Upper lobe of left lung (tissue), 6 donors: Measurements from ENCODE around the gene TMEM229B. TPM values are rescaled to one million over a fixed set of nuclear protein-coding genes. Genes with fewer than 3 reads are reported as not detected.

Experiments used
- ATAC-seq, 2 donors: fragments of 200-7000 bp; cut with Tn5 transposase; one replicate each; pipeline ENCODE4 v1.9.1; 2022; ENCODE audit warnings: mild to moderate bottlenecking in 2 of 2, moderate library complexity in 2 of 2; ENCODE audit not compliant: low FRiP score in 2 of 2
- DNase-seq, 2 donors: peaks; one replicate each; pipeline ENCODE4 v3.0.0-alpha.2; 2019 to 2020
- H3K27ac ChIP-seq, 4 donors: fragments of 200-600 bp; sonication (generic); one replicate each; pipeline ENCODE4 v1.5.1; 2016 to 2019
- H3K27me3 ChIP-seq, 4 donors: fragments of 200-600 bp; sonication (generic); one replicate each; pipeline ENCODE4 v1.5.1; 2017 to 2019
- H3K36me3 ChIP-seq, 4 donors: fragments of 200-600 bp; sonication (generic); one replicate each; pipeline ENCODE4 v1.5.1; 2016 to 2019
- H3K4me1 ChIP-seq, 4 donors: fragments of 200-600 bp; sonication (generic); one replicate each; pipeline ENCODE4 v1.5.1; 2018 to 2019
- H3K4me3 ChIP-seq, 4 donors: fragments of 200-600 bp; sonication (generic); one replicate each; pipeline ENCODE4 v1.5.1; 2017 to 2019; ENCODE audit warnings: mild to moderate bottlenecking in 2 of 4, moderate library complexity in 1 of 4
- H3K9me3 ChIP-seq, 4 donors: fragments of 200-600 bp; sonication (generic); one replicate each; pipeline ENCODE4 v1.5.1; 2018 to 2019
- EP300 ChIP-seq, 4 donors: sonication (generic); formaldehyde crosslinking; IDR thresholded peaks; one replicate each; pipeline ENCODE4 v1.5.1; 2017; ENCODE audit warnings: antibody characterized with exemption in 4 of 4, control low read depth in 2 of 4
- POLR2A ChIP-seq, 4 donors: fragments of 450-650 bp; IDR thresholded peaks; one replicate each; pipeline ENCODE4 v1.5.1; 2016 to 2017; ENCODE audit warnings: antibody characterized with exemption in 4 of 4, mild to moderate bottlenecking in 2 of 4
- POLR2AphosphoS5 ChIP-seq, 2 donors: sonication (generic); formaldehyde crosslinking; IDR thresholded peaks; one replicate each; pipeline ENCODE4 v1.5.1; 2017; ENCODE audit warnings: antibody characterized with exemption in 2 of 2
- WGBS, 2 donors: methylation state at CpG; one replicate each; pipeline ENCODE4 v1.1.5; 2017 to 2018; 5-methylcytosine and 5-hydroxymethylcytosine counted together
- total RNA-seq, 6 donors: library from RNA; depleted of rRNA in 4 of 6; stranded (reverse); fragments of >200 nt in 4 of 6; gene quantifications; one replicate each; pipeline versions ENCODE4 v1.1.0 to v1.2.1, GENCODE V29; 2016 to 2021
- TF ChIP-seq, protein P1 (sequence below), 6 experiments: fragments of 450-650 bp in 4 of 6; fragments of 200-600 bp in 2 of 6; sonication (generic) in 2 of 6; IDR thresholded peaks; one replicate each; pipeline ENCODE4 v1.5.1; 2016 to 2019; ENCODE audit warnings: antibody characterized with exemption in 6 of 6
- donor health status: DM: no; HTN: no; CAD: no; lungs with moderate emphysema.
- donor health status: DM: no; HTN: yes; CAD: no; lungs with severe emphysema.

Gene TMEM229B
- total RNA-seq, 6 donors from 2014 or later = 2.1 to 8.5 (median 5.4) TPM

DNA sequence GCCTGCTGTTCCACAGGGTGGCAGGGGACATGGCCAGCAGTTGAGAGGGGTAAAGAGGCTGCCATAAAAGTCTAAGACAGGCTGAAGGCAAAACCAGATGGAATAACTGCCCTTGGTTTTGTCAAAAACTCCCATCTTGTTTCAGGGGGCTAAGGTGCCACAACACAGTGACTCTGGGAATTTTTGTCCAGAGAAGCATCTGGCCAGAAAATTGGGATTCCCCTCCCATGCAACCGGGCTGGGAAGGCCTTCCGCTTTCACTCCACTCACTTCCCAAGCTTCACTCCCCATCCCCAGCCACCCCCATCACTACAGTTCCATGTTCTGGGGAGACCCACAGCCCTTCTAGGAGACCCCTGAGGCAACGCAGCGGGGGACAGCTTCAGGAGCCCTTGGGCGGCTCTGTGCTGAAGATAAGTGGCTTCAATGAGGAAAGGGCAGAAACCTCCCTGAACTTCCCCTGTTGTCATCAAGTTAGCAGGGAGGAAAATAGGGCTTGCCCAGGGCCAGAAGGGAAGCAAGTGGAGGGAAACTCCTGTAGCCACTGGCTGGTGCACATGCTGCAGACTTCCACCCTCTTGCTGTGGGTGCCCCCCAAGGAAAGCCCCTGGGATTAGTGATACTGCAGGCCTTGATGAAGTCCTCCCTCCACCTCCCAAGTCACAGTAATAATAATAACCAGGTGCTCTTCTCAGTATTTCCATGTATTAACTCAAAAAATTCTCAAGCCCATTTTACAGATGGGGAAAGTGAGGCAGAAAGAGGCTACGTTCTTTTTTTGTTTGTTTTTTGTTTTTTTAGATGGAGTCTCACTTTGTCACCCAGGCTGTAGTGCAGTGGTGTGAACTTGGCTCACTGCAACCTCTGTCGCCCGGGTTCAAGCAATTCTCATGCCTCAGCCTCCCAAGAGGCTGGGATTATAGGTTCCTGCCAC, 6.0 kb downstream of the TMEM229B start:
- Histone ChIP-seq H3K4me3 (no peak overlapping the region), H3K27ac (no peak overlapping the region), H3K27me3 (no peaks in the 10 kb centered on the region), H3K4me1 (peaks cover 0 to 4% (median 1%) of the 10 kb centered on the region in 4 donors), H3K9me3 (no peaks in the 10 kb centered on the region), H3K36me3 (peaks cover 0 to 3% (median 0%) of the 10 kb centered on the region in 4 donors)
- TF ChIP-seq POLR2A (IDR thresholded peaks at IDR 0.05) (no peak), POLR2AphosphoS5 (IDR thresholded peaks at IDR 0.05) (no peak), EP300 (IDR thresholded peaks at IDR 0.05) (no peak)
- TF ChIP-seq, protein P1, sequence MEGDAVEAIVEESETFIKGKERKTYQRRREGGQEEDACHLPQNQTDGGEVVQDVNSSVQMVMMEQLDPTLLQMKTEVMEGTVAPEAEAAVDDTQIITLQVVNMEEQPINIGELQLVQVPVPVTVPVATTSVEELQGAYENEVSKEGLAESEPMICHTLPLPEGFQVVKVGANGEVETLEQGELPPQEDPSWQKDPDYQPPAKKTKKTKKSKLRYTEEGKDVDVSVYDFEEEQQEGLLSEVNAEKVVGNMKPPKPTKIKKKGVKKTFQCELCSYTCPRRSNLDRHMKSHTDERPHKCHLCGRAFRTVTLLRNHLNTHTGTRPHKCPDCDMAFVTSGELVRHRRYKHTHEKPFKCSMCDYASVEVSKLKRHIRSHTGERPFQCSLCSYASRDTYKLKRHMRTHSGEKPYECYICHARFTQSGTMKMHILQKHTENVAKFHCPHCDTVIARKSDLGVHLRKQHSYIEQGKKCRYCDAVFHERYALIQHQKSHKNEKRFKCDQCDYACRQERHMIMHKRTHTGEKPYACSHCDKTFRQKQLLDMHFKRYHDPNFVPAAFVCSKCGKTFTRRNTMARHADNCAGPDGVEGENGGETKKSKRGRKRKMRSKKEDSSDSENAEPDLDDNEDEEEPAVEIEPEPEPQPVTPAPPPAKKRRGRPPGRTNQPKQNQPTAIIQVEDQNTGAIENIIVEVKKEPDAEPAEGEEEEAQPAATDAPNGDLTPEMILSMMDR (IDR thresholded peaks at IDR 0.05) = no peak
- DNase-seq (no peak), ATAC-seq (no peak)
- WGBS, 2 donors = 94 to 95% methylated on average over 6 to 8 of the region's 8 CpGs

DNA sequence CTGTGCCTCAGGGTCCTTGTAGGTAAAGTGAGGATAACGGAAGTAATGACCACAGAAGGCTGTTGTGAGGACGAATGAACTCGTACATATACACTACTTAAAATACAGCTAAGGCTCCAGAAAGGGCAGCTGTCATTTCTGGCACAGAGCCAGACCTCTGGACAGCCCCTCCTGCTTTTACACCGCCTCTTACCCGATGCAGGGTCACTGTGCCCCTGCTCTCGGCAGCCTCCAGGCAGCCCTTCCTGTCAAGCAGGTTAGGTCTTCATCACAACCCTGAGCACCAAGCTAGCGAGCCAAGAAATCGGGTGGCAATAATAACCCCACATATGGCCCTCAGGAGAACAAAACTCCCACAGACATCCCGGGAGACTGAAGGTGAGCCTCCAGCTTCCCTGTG, 8.5 kb downstream of the TMEM229B start:
- WGBS, 2 donors = 71 to 74% methylated on average over 6 to 9 of the region's 9 CpGs
- H3K4me1 ChIP-seq = no peaks in the 10 kb centered on the region
- peaks cover 0 to 3% (median 0%) of the 10 kb centered on the region in 4 donors for H3K36me3 ChIP-seq
- H3K27ac ChIP-seq = no peak overlapping the region
- TF ChIP-seq, protein P1 (IDR thresholded peaks at IDR 0.05) = no peak
- TF ChIP-seq EP300 (IDR thresholded peaks at IDR 0.05) = no peak
- H3K9me3 ChIP-seq = no peaks in the 10 kb centered on the region
- ATAC-seq (no peak), DNase-seq (no peak)
- H3K27me3 ChIP-seq = no peaks in the 10 kb centered on the region
- no peak overlapping the region for H3K4me3 ChIP-seq

DNA sequence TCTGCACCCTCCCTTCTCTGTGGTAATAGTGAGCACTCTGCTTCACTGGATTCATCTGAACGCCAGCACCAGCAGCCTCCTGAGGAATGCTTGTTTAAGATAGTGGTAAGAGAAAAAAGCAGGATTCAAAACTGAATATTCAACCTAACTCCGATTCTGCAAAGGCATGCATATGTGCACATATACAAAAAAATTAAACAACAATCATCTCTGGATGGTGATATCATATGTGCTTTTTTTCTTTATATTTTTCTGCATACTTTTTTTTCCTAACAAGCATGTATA, 9.8 kb downstream of the TMEM229B start:
- no peaks in the 10 kb centered on the region for H3K36me3 ChIP-seq
- DNase-seq (no peak), ATAC-seq (no peak)
- no peak overlapping the region for H3K27ac ChIP-seq
- no peaks in the 10 kb centered on the region for H3K27me3 ChIP-seq
- H3K4me3 ChIP-seq = no peak overlapping the region
- 86% methylated on average over 2 of the region's 2 CpGs for WGBS, 2 donors
- TF ChIP-seq POLR2AphosphoS5 (IDR thresholded peaks at IDR 0.05) (no peak), EP300 (IDR thresholded peaks at IDR 0.05) (no peak), POLR2A (IDR thresholded peaks at IDR 0.05) (no peak)
- TF ChIP-seq, protein P1 (IDR thresholded peaks at IDR 0.05) = no peak
- H3K9me3 ChIP-seq = no peaks in the 10 kb centered on the region
- no peaks in the 10 kb centered on the region for H3K4me1 ChIP-seq

DNA sequence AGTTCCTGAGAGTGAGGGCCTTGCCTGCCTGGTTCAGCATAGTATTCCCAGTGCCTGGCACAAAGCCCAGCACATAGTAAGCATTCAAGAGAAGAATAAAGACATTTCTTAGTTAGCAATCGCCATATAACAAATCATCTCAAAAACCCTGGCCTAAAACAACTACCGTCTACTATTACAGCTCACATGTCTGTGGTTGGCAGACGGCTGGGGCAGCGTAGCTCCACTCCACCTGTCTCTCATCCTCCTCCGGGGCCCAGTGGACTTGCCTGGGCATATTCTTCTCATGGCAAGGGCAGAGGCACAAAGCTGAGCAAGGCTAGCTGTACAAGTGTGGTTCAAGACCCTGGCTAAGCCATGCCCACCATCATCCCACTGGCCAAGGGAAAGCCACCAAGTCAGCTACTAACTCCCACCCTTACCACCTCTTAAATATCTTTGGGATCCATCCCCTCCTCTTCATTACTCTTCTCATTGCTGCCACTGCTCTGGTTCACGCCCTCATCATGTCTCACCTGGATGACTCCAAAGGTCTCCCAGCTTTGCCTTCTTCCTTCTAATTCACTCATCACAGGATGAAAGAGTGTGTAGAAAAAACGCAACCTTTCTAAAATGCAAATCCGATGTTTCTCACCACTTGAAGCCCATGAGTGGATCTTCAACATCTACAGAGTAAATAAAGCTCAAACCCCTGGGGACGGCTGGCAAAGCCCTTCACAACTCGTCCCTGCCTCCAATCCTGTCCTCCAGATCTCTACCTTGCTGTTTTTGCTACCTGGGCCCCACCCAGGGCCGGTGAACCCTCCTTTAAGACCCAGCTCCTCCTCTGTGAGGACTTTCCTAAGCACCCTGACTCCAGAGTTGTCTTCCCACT, 10.4 kb downstream of the TMEM229B start:
- H3K9me3 ChIP-seq = no peaks in the 10 kb centered on the region

More for the DNA sequence above, 10.4 kb downstream of the TMEM229B start:
- no peaks in the 10 kb centered on the region for H3K27me3 ChIP-seq
- TF ChIP-seq EP300 (IDR thresholded peaks at IDR 0.05) (no peak), POLR2A (IDR thresholded peaks at IDR 0.05) (no peak), POLR2AphosphoS5 (IDR thresholded peaks at IDR 0.05) (no peak)
- TF ChIP-seq, protein P1 (IDR thresholded peaks at IDR 0.05) = no peak
- H3K4me3 ChIP-seq = no peak overlapping the region
- WGBS, 2 donors = 72 to 80% methylated on average over 11 of the region's 11 CpGs
- no peak for DNase-seq
- H3K27ac ChIP-seq = no peak overlapping the region
- H3K36me3 ChIP-seq = peaks cover 0 to 5% (median 0%) of the 10 kb centered on the region in 4 donors
- ATAC-seq = no peak
- H3K4me1 ChIP-seq = no peaks in the 10 kb centered on the region
